CD4-positive, alpha-beta memory T cell (primary cell): Measurements from ENCODE around the gene NBPF8. TPM values are rescaled to one million over a fixed set of nuclear protein-coding genes. Genes with fewer than 3 reads are reported as not detected.
A peak's percentile ranks its signal among the peaks of the same experiment; 100 is the strongest.
"Not testable (repeated sequence)": the region's sequence is repeated elsewhere in the genome, so short reads cannot be mapped to it uniquely, and the experiment has no call there.

Experiments used
- CTCF ChIA-PET: fragments of 350-600 bp; sonication (Branson Sonifier 250); formaldehyde crosslinking; loops from one replicate; lab custom pipeline; 2021; ENCODE audit warnings: inconsistent platforms; ENCODE audit not compliant: partially characterized antibody; lab: Charles Lee
- POLR2A ChIA-PET: fragments of 350-600 bp; sonication (Branson Sonifier 250); formaldehyde crosslinking; loops from one replicate; lab custom pipeline; 2021; ENCODE audit not compliant: partially characterized antibody; lab: Charles Lee
- DNase-seq, 5 donors: peaks; one replicate each; pipeline versions ENCODE4 v3.0.0 to v3.0.0-alpha.2; 2020 to 2022; ENCODE audit warnings: mixed read lengths in 1 of 5
- H3K27ac ChIP-seq: one replicate; pipeline ENCODE4 v1.7.0; 2013; ENCODE audit warnings: low read depth, low read length
- H3K27me3 ChIP-seq: 2 replicates; pipeline ENCODE4 v1.7.0; 2013; ENCODE audit warnings: mild to moderate bottlenecking, low read length, moderate library complexity; ENCODE audit not compliant: insufficient read depth
- H3K36me3 ChIP-seq: 2 replicates; pipeline ENCODE4 v1.7.0; 2013; ENCODE audit warnings: mild to moderate bottlenecking, low read length, moderate library complexity; ENCODE audit not compliant: insufficient read depth
- H3K4me1 ChIP-seq: 2 replicates; pipeline ENCODE4 v1.7.0; 2013; ENCODE audit warnings: mild to moderate bottlenecking, low read length, moderate library complexity; ENCODE audit not compliant: insufficient read depth
- H3K4me3 ChIP-seq, 2 donors: one replicate each; pipeline ENCODE4 v1.7.0; 2013; ENCODE audit warnings: low read length in 2 of 2, mild to moderate bottlenecking in 1 of 2
- H3K9me3 ChIP-seq, 2 donors: one replicate each; pipeline ENCODE4 v1.7.0; 2013; ENCODE audit warnings: low read length in 2 of 2, control low read depth in 1 of 2; ENCODE audit not compliant: control insufficient read depth in 1 of 2
- H3K27ac Mint-ChIP-seq, 7 donors: one replicate each; pipeline ENCODE4 v1.8.0; 2020 to 2021; ENCODE audit warnings: mixed read lengths in 7 of 7, mild to moderate bottlenecking in 6 of 7, inconsistent platforms in 3 of 7, moderate library complexity in 3 of 7
- H3K27me3 Mint-ChIP-seq, 2 donors: one replicate each; pipeline ENCODE4 v1.8.0; 2020 to 2021; ENCODE audit warnings: mixed read lengths in 2 of 2
- H3K36me3 Mint-ChIP-seq, 2 donors: one replicate each; pipeline ENCODE4 v1.8.0; 2020 to 2021; ENCODE audit warnings: mixed read lengths in 2 of 2, inconsistent platforms in 1 of 2, mild to moderate bottlenecking in 1 of 2
- H3K4me1 Mint-ChIP-seq, 4 donors: one replicate each; pipeline ENCODE4 v1.8.0; 2020 to 2021; ENCODE audit warnings: mixed read lengths in 4 of 4, mild to moderate bottlenecking in 1 of 4
- H3K4me3 Mint-ChIP-seq, 8 donors: one replicate each; pipeline ENCODE4 v1.8.0; 2020 to 2021; ENCODE audit warnings: mixed read lengths in 8 of 8, mild to moderate bottlenecking in 7 of 8, moderate library complexity in 6 of 8, inconsistent platforms in 3 of 8
- H3K9me3 Mint-ChIP-seq, 8 donors: one replicate each; pipeline ENCODE4 v1.8.0; 2020 to 2021; ENCODE audit warnings: mixed read lengths in 8 of 8, mild to moderate bottlenecking in 5 of 8, inconsistent platforms in 3 of 8, moderate library complexity in 1 of 8
- intact Hi-C: fragments of 100-400 bp; cut with micrococcal nuclease; formaldehyde crosslinking; loops from one replicate; pipeline ENCODE4 v1.15.1; 2023
- polyA plus RNA-seq, 2 donors: library from polyadenylated mRNA; unstranded; fragments of 300-500 nt; fragmentation: Illumina TruSeq; gene quantifications; one replicate each; pipeline ENCODE4 v1.2.3, GENCODE V29; 2021
- total RNA-seq, 2 experiments: library from RNA; stranded (reverse); gene quantifications; one replicate each; pipeline ENCODE4 v1.2.3, GENCODE V29; 2021

NBPF8 gene
- 10 to 100 TPM; 61.5 to 66.6 TPM for total RNA-seq
- 1 to 10 TPM in 1 of 2 donors, under 1 TPM in 1; 0.41 to 3.3 TPM for polyA plus RNA-seq

DNA sequence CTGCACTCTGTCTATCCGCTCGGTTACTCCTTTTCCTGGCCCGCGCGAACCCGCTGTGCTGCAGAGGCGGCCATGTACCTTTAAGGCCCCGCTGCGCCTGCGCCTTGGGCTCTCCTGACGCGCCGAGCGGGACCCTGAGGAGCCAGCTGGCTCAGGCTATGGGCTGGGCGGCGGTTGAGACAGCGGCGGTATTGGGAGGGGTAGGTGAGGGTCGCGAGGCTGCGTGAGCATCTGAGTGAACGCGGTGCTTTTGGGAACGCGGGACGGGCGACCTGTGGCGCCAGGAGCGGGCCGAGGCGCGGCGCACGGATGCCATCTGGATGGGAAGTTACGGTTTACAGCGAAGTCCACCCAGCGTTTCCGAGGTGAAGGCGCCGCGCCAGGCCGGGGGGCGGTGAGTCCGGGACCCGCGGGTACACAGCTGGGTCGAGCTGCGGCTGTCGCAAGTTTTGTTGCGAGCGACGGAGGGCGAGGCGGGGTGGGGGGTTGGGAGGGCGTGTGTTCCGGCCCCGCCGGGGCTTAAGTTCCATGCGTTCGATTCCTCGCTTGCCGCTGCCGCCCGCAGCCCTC lies at the start of gene NBPF8:
Gene NBPF8, plus strand, starts transcription at position 125 of the 570 bp plus-strand sequence. CDS start 21,488 bp downstream, outside the sequence.
- H3K36me3 Mint-ChIP-seq, H3K4me1 Mint-ChIP-seq, H3K36me3 ChIP-seq, H3K9me3 Mint-ChIP-seq, H3K27me3 Mint-ChIP-seq, H3K4me1 ChIP-seq, POLR2A ChIA-PET, H3K27me3 ChIP-seq, H3K9me3 ChIP-seq, CTCF ChIA-PET, intact Hi-C loops: not testable (repeated sequence)
- Histone ChIP-seq H3K4me3 (peak within 1 kb of the TSS in 1 of 2 donors; percentile 47), H3K27ac (peak within 1 kb of the TSS; percentile 41)
- Mint-ChIP-seq H3K4me3 (peak within 1 kb of the TSS; percentile 89 to 98 (median 95)), H3K27ac (peak within 1 kb of the TSS; percentile 39 to 97 (median 91))
- peak; percentile 71 to 75 (median 73) for DNase-seq

DNA sequence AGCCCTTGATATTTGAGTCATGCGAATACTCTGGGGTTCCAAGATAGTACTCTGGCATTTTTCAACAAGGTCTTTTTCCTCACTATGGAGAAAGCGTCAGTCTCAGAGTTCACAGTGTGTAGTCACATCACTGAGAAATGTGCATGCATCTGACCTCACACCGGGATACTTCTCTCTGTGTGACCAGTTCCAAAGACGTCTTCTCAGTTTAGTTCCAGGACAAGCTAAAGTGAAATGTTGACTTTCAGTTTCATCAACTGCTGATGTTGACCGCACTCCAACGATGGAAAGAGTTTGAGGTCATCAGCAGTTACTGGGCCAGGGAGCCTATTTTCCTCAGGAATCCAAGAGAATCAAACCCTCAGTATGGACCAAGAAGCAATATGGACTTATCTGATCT lies 47.1 kb upstream of the NBPF8 start:
- H3K4me1 ChIP-seq, H3K27ac ChIP-seq, POLR2A ChIA-PET, H3K4me3 ChIP-seq, DNase-seq, H3K36me3 ChIP-seq, intact Hi-C loops, H3K4me1 Mint-ChIP-seq, H3K36me3 Mint-ChIP-seq, H3K9me3 Mint-ChIP-seq, CTCF ChIA-PET, H3K4me3 Mint-ChIP-seq, H3K9me3 ChIP-seq, H3K27ac Mint-ChIP-seq, H3K27me3 ChIP-seq, H3K27me3 Mint-ChIP-seq: not testable (repeated sequence)

GRCh38 chr1:120386651-120387050 lies 28.2 kb upstream of the NBPF8 start:
- H3K4me1 ChIP-seq, H3K4me3 ChIP-seq, POLR2A ChIA-PET, H3K27ac Mint-ChIP-seq, H3K27ac ChIP-seq, intact Hi-C loops, H3K27me3 ChIP-seq, H3K27me3 Mint-ChIP-seq, H3K4me3 Mint-ChIP-seq, DNase-seq, H3K9me3 Mint-ChIP-seq, H3K9me3 ChIP-seq, H3K36me3 Mint-ChIP-seq, H3K4me1 Mint-ChIP-seq, H3K36me3 ChIP-seq, CTCF ChIA-PET: not testable (repeated sequence)

- peak; percentile 43 to 46 (median 45) for DNase-seq
- Mint-ChIP-seq H3K27ac (peak overlapping the region in 1 of 7 donors; percentile 67), H3K4me3 (peak overlapping the region in 2 of 8 donors; percentile 57 to 70)
- intact Hi-C loops, CTCF ChIA-PET, H3K4me1 ChIP-seq, H3K36me3 Mint-ChIP-seq, H3K27ac ChIP-seq, POLR2A ChIA-PET, H3K27me3 ChIP-seq, H3K4me3 ChIP-seq, H3K9me3 Mint-ChIP-seq, H3K27me3 Mint-ChIP-seq, H3K36me3 ChIP-seq, H3K4me1 Mint-ChIP-seq, H3K9me3 ChIP-seq: not testable (repeated sequence)
Measured at GRCh38 chr1:120388597-120389126, 26.2 kb upstream of the NBPF8 start.

GRCh38 chr1:120391365-120391764 lies 23.5 kb upstream of the NBPF8 start:
- POLR2A ChIA-PET, H3K27ac Mint-ChIP-seq, H3K27ac ChIP-seq, H3K27me3 Mint-ChIP-seq, H3K4me3 Mint-ChIP-seq, H3K36me3 Mint-ChIP-seq, H3K4me1 Mint-ChIP-seq, H3K4me1 ChIP-seq, intact Hi-C loops, H3K4me3 ChIP-seq, DNase-seq, H3K9me3 Mint-ChIP-seq, H3K27me3 ChIP-seq, H3K9me3 ChIP-seq, CTCF ChIA-PET, H3K36me3 ChIP-seq: not testable (repeated sequence)

DNA sequence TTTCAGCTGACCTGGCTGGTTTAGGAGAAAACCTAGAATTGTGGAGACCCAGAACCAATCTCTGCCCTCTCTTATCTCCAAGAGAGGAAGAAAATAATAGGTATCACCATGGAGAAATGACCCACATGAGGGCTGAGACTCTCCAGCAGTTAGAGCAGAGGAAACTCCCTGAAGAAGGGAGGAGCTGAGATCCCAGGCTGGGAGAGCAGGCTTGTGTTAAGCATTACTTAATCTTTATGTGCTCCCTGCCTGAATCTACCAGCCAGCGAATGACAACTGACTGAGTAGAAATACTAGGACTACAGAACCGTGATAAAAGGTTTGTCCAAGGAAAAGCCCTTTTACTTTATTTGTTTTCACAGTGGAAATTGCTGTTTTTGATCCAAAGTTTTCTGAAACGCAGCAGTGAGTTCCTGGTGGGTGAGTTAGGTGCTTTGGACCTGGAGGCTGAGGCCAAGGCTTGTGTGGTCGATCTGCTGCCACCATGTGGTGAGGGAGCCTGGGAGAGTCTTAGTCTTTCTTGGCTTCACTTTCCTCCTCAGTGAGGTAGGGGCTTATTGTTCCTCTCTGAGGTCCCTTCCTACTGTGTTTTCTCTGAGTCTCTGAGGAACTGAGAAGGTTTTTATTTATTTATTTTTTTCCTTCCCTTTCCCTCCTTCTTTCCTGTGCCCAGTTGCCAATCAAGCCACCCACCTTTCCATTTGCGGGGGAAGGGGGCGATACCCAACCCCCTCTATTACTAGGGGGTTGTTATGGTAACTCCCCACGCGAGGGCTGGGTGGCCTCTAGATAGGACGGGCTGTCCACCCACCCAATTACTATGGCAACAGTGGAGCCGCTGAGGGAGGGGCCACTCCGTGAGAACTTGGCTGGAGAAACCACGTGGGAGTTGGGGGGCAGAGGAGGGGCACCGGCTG lies 21.3 kb upstream of the NBPF8 start:
- H3K27me3 ChIP-seq, H3K27ac ChIP-seq, H3K4me3 ChIP-seq, H3K4me1 Mint-ChIP-seq, H3K27me3 Mint-ChIP-seq, H3K9me3 ChIP-seq, H3K36me3 Mint-ChIP-seq, intact Hi-C loops, CTCF ChIA-PET, H3K9me3 Mint-ChIP-seq, H3K36me3 ChIP-seq, H3K27ac Mint-ChIP-seq, POLR2A ChIA-PET, H3K4me3 Mint-ChIP-seq, H3K4me1 ChIP-seq: not testable (repeated sequence)
- peak in 2 of 5 donors; percentile 10 to 16 for DNase-seq

GRCh38 chr1:120405348-120405747 lies 9.5 kb upstream of the NBPF8 start:
- H3K4me3 ChIP-seq, intact Hi-C loops, H3K9me3 ChIP-seq, H3K4me3 Mint-ChIP-seq, H3K27me3 Mint-ChIP-seq, H3K9me3 Mint-ChIP-seq, CTCF ChIA-PET, DNase-seq, POLR2A ChIA-PET, H3K36me3 ChIP-seq, H3K27me3 ChIP-seq, H3K4me1 ChIP-seq, H3K27ac Mint-ChIP-seq, H3K27ac ChIP-seq, H3K36me3 Mint-ChIP-seq, H3K4me1 Mint-ChIP-seq: not testable (repeated sequence)
